GM12891 (cell line): ENCODE data around the gene LRMDA.

Experiments used
- POLR2A ChIP-seq: IDR thresholded peaks from 2 replicates; pipeline ENCODE4 v1.6.1; 2011; ENCODE audit warnings: low read depth, low read length, control low read depth
- POLR2AphosphoS5 ChIP-seq: IDR thresholded peaks from 2 replicates; pipeline ENCODE4 v1.6.1; 2011; ENCODE audit warnings: low read depth, low read length, control low read depth
- POU2F2 ChIP-seq: IDR thresholded peaks from 2 replicates; pipeline ENCODE4 v1.6.1; 2011; ENCODE audit warnings: low read depth, mild to moderate bottlenecking, control low read depth, low read length, moderate library complexity
- SPI1 ChIP-seq: IDR thresholded peaks from 2 replicates; pipeline ENCODE4 v1.6.1; 2011; ENCODE audit warnings: low read depth, low read length, control low read depth
- TAF1 ChIP-seq: IDR thresholded peaks from 2 replicates; pipeline ENCODE4 v1.6.1; 2011; ENCODE audit warnings: low read depth, low read length, control low read depth

DNA sequence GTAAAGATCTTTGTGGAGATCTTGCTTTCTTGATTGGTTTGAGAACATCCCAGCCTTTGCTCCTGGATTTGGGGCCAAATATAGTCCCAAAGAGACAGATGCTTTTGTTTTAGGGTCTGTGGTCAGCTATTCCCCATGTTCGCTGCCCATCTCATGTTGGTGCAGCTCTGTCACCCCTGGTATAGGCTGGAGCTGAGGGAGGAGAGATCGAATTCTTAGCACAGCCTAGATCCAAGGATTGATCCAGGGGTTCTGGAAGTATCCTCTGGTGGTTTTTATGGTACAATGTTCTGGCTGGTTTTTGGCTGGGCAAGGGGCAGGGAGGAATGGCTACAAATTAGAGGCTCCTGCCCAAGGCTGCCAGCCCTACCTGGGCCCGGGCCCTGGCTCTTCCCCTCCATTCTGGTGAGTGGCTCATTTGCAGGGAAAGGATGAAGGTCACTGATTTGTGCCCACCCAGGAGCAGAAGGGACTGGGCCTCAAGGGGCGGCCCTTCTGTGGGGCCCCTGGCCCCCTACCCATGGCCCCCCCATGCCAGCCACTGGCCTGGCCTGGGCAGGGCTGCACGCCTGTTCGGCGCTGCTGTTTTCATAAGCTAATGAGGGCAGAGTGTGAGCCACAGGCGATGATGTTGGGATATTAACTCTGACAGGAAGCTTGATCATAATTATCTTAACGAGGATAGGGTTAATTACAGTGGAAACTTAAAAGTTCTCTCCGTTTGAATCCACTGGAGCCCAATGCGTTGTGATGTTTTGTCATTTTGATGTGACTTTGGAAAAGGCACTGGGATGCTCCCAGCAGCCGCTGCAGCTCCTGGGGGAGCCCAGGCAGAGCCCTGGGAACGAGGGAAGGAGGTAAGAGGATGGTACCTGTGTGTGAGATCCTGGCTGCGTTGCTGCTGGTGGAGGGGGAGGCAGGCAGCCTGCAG lies 600.6 kb downstream of the LRMDA start:
- no peak for TF ChIP-seq POLR2A
- TF ChIP-seq POLR2AphosphoS5, result no peak
- TF ChIP-seq SPI1, result no peak
- no peak for TF ChIP-seq TAF1
- no peak for TF ChIP-seq POU2F2
